HG03575 (cell line): ENCODE results near the gene RAD51B.

Experiments
- ATAC-seq: cut with Tn5 transposase; IDR thresholded peaks from one replicate; pipeline ENCODE4 v1.9.1; 2021; ENCODE audit not compliant: unreplicated experiment, insufficient number of reproducible peaks, low FRiP score; ENCODE audit errors: extremely low read depth

Gene RAD51B

DNA sequence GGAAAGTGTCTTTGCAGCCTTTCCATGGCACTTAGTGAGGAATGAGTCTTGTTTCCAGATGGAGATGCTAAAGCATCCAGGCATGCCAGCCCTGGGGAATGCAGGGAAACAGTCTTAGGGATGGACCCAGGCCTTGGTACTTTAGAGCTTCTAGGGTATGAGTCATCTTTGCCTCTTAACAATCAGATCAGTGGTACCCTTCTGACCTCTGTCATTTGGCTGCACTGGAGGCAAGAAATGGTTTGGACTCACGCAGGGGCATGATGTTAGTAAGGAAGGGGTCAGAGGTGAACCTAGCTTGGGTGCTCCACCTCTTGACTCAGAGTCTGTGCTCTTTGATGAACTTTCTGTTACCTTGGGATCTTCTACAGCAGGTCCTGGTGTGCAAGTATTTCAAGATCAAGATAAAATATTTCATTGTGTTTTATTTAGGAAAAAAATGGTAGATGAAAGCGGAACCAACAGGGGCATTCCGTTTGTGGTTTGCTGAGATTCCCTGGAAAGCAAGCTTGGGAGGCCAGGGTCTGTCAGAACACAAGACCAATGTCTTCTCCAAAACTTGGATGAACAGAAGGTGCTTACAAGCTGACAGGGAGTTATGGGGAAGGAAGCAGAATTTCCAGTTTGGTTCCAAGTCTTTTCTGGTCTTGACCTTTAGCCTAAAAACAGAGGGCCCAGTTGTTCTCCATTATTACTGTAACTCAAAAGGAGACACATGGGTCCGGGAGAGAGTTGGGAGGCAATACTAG is 757.1 kb downstream of the RAD51B start:
- ATAC-seq = no peak

DNA sequence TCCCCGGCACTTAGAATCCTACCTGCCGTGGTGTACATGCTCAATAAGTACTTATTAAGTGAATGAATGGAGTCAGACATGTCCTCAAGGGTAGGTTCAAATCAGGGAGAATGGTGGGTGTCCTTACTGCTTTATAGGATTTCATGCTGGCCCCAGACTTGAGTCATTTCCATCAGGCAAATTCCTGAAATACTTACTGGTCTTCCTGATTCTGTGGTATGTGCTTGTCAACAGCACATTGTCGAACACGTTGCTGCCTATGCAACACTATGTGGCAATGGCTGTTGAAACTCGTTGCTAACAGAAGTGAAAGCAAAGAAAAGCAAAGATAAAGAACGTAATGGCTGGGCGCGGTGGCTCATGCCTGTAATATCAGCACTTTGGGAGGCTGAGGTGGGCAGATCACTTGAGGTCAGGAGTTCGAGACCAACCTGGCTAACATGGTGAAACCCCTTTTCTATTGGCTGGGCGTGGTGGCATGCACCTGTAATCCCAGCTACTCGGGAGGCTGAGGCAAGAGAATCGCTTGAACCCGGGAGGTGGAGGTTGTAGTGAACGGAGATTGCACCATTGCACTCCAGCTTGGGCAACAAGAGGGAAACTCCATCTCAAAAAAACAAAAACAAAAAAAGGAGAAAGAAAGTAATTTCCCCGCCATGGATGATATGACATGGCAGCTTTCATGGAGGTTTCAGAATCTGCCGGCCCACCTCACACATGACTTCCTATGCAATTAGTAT is 758.4 kb downstream of the RAD51B start:
- ATAC-seq = no peak

DNA sequence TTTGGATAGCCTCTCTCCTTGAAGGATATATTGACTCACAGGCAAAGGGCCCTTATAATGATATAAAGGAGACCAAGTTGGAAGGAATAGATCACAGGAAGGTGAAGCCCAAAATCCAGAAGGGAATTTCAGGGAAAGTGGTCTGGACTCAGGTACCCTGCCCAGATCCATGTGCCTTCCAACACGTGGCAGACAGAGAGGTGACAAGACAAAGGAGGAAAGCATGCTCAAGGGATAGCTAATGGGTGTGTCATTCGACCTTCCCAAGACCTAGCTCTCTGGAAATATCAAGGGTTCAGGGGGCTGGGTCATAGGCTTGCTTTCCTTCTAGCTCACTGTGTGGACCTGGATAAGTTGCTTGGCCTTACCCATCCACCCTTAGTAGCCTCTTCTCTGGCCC is 759.0 kb downstream of the RAD51B start:
- no peak for ATAC-seq

DNA sequence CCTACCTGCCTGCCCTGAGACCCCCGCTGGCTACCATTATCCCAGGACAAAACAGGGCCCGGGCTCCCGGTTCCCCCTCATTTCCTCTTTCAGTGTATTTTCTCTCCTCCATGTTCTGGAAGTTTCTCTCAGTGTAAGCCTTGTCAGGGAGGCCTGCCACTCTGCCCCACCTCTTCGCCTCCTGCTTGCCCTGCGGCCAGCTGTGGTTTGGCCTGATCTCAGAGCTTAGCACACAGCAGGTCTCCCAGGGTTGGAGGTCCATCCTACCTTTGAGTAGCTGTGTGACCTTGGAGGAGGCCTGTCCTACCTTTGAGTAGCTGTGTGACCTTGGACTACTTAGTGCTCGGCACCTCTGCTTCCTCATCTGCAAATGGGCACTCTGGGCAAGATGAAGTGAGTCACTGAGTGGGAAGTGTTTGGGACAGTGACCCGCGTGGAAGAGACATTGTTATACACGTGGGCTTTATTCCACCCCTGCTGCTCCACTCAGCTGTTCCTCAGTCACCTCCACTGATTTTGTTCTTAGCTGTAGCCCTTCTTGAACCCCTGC is 760.6 kb downstream of the RAD51B start:
- ATAC-seq = no peak

DNA sequence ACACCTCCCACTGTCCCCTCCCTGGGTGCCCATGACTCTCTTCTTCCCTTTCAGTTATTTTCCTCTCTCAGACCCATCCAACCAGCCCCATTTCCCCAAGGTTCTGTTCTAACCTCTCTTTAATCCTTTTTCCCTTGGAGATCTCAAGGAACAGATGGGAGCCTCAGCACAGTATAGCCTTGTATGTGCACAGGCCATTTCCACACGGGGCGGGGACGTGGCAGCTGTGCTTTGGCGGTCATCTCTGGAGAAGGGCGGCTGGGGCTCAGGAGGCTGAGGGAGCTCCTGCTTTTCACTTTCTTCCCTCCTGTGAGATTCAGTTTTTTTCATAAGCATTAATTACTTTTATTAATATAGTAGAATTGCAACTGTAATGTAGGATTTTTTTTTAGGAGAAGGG is 761.1 kb downstream of the RAD51B start:
- no peak for ATAC-seq

DNA sequence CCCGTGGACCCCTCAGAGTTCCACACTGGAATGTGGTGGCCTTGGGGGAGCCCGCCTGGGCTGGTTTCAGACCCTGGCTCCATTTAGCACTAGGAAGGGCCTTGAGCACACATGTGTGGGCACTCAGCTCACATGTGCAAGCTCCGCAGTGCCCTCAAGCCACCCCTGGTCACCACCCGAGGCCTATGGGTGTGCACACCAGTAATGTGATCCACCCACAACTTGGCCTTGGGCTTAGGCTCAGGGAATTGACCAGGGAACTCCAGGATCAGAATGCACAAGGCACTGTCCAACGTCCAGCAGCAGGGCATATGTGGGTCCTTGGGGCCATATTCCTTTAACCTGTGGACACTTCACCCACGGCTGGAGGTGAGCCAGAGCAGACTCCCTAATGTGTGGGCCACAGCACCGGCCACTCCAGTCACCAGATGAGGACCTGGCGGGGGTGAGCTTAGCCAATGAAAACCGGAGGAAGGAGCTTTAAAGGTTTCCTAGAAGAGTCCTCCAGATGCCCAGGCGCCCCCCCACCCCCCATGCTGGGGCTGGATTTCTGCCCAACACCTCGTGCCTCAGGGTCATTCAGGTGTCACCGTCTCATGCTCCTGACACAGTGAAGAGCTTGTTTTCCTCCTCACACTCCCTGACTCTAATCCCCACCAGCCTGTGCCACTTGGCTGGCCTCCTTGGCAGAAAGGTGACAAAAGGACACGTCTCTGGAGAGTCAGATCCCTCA is 764.1 kb downstream of the RAD51B start:
- ATAC-seq = no peak

DNA sequence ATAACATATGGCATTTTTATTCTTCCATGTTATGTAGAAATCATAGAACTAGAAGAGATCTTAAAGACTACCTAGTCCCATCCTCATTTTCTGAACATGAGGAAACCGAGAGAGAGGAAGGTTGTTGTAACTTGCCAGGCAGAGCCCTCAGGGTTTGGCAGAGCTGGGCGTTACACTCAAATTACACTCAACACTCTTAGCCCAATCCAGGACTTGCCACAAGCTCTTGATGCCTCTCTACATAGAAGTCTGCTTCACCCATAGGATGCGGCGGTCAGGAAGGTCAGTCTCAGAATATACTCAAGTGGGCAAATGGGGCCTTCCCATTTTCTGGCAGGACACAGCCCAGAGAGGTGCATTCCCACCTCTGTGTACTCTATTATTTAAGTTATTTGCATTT is 765.2 kb downstream of the RAD51B start:
- no peak for ATAC-seq

DNA sequence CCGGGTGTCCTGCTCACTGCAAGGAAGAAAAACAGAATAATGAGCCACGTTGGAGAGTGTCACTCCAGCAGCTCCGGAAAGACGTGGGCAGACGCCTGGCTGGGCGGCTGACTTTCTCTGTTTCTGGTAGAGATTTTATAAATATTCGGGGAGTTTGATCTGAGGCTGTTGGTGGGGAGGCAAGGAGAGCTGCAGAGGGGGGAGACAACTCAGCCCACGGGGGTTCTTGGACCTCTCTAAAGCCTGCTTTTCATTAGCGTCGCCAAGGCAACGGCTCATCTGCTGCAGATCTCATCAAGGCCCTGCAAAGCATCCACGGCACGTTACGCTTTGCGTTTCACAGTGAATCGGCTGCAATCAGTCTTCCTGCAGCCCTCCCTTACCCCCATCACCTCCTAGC is 766.1 kb downstream of the RAD51B start:
- no peak for ATAC-seq

DNA sequence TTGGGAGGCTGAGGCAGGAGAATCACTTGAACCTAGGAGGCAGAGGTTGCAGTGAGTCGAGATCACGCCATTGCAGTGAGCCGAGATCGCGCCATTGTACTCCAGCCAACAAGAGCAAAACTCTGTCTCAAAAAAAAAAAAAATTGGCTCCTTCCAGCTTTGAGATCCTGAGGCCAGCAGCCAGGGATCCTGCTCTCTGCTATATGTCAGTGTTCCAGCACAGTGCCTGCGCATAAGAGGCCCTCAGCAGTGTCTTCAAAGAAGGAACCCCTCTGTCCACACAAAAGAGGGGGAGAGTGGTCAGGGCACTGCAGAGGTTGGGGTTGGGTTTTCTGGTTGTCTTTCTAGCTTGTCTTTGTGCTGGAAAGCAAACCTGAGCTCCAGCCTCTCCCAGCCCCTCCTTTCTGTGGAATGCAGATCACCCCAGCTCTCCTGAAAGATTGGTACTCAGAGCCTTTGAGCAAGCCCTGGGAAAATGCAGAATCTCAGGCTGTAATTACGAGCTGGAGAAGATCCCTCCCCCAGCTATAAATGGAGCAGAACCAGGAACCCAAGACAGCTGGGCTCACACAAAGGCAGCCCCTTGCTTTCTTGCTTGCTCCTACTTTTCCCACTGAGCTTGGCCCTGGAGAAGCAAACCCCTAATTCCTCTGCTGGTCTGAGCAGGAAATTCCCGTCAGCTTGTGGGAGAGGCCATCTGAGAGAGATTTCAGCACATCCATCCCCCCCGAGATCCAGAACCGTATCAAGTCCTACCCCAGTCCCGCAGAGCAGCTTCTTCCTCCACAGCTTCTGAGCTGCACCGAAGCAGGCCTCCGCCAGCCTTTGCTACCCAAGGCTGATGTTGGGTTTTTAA is 767.5 kb downstream of the RAD51B start:
- no peak for ATAC-seq

DNA sequence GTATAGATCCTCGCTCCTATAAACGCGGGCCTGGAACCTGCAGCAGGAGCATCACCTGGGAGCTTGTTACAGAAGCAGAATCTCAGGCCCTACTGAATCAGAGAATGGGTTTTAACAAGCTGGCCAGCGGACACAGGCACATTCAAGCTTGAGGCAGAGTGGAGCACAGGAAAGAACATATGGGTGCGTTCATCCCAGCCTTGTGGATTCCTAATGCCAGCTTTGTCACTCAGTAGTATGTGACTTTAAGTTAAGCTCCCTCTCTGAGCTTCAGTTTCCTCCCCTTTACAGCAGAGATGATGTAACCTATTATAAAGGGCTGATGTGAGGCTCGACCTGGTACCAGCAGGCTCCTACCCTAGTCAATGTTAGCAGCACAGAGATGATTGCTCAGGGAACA is 768.4 kb downstream of the RAD51B start:
- no peak for ATAC-seq

DNA sequence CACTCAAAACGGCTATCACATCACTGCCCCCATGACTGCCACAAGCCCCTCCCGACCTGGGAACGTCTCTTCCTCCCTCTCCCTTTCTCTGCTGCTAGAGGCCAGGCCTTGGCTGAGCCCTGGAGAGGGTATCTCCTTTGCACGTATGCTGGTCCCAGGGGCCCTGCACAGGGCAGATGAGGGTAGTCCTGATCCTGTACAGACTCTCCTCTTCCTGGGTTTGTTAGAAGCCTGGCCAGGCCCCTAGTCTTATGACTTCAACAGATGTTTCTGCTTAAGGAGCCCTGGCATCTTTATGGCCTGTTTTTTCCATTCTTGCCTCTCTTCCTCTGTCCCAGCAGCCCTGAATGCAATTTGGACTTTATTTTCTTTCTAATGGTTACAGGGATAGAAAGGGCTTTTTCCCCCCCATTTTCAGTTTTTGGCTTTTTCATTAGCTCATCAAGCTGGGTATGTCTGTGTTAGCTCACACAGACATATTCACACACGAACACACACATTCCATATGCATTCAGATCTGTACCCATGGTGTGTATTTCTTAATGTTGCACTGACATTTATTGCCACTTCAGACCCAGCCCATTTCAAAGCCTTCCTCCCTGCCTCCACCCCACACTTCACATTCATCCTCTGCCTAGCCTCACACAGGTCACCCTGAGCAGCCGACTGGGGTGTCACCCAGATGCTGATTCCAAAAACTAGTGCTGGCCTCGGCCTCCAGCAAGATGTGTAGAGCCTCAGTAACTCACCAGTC is 770.0 kb downstream of the RAD51B start:
- ATAC-seq = no peak

DNA sequence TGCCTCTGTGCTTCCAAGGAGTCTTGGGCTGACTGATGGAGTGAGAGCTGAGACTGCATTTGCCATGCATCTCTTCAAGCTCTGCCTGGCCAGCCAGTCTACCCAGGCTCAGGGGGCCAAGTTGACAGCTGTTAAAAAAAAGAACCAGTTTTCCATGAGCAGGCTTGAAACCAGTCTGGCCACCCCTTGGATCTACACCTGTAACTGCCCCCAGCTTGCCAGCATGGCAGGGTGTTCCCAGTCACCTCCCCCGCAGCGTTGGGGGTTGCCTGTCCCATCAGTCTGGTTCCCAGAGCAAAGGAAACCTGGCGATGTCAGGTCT is 770.6 kb downstream of the RAD51B start:
- ATAC-seq = no peak

DNA sequence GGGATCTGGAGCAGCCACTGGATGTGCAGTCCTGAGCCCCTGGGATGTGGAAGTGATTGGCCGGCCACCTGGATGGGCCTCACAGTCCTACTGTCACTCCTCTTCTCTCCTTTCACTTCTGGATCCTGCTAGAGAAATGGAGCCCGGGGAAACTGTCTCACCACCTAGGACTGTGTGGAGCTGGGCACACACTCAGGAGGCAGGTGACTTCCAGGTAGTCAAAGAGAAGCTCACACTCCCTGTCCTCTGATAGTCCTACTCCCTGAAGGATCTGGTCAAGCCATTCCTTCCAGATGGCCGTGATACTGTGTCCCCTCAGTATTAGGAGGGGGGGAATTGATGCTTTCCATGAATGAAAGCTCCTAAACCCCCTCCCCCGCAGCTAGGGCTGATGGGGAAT is 772.2 kb downstream of the RAD51B start:
- ATAC-seq = no peak

DNA sequence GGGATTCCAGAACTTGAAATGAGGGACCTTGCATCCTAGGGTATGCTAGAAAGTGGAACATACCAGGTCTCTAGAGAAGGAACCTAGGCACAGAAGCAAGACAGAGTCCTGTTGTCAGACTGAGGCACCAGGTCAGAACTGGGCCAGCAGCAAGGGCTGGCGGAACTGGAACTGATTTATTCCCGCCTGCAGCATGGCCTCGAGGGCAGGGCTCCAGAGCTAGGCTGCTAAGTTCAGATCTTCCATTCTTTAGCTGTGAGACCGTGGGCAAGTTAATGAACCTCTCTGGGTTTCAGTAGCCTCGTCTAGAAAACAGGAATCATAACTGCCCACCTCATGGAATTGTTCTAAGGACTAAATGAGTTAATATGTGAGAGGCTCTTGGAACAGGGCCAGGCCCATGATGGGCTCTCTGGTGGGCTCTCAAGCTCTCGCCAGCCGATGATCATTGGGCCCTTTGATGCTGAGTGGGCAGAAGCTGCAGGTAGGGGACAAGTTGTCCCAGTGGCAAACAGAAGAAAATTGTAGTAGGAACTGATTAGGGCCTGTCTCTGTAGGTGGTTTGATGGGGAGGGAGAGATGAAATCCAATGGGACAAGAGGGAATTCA is 773.5 kb downstream of the RAD51B start:
- ATAC-seq = no peak

DNA sequence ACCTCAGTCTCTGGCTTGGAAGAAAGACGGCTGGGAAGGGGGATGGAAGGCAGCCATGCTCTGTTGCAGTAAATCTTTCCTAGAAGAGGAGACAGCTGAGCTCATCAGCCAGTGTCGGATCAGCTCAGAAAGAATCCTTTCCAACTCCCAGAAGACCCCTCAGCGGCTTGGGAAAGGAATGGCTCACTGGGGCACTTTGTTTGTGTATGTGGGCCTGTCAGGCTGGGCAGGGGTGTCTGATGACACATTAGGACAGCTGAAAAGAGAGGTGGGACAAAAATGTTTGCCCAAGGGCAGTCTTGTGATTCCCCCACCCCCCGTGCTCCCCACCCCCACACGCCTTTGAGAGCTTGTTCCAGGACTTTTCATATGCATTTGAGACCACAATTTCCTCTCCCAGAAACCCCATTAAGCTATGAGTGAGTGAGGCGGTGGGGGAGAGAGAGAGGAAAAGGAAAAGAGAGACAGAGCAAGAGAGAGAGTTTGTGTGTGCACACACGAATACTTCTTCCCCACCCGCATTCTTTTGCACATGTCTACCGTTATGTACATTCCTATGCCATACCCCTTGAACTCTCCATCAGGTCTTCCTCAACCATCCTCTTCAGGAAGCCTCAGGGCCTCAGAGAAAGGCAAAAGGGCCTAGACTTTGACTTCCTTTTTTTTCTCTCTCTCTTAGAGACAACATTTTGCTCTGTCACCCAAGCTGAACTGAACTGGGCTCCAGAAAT is 774.4 kb downstream of the RAD51B start:
- no peak for ATAC-seq

DNA sequence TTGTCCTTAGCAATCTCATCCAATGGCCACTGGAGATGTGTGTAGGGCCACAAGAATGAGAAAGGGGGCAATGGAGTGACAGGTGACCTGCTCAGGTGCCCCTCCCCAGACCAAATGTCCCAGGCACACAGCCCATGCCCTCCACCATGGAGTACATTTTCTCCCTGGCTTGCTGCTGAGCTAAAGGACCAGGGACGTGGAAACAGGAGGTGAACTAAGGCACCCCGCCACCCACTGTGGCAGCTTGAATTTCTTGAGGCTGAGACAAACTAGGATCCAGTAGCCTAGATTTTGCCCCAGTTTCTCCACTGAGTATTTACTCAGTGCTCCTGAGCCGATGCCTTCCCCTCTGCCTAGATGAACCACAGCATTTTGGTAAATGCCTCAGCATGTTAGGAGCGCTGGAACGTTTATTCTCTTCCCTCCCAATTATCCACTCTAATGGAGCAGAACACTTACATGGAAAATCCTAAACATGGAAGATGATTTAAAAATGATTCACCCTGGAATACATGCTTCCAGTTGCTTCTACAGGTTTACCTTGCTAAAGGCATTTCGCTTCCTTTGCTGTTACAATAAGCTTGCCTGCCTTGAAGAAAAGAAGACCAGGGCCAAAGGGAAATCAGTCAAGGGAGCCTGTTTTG is 775.3 kb downstream of the RAD51B start:
- ATAC-seq = no peak

DNA sequence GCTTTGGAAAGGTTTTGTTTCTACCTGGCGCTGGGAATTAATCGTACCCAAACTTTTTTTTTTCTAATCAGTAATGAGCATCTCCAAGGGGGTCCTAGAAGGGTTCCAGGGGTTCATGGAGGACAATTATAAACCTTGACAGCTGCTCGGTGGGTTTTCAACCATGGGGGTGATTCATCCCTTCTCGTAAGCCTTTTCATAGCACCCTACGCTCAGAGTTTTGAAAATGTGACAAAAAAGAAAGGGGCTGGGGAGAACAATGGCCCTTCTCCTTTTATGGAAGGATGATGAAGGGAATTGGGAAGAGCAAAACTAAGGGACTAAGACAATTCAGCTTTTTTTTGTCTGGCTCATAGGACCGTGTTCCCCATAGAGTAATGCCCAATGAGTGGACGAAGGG is 776.6 kb downstream of the RAD51B start:
- ATAC-seq = no peak
